HG03342 (cell line): ENCODE measurements around the gene HSPA4.

Source experiments
- ATAC-seq: cut with Tn5 transposase; IDR thresholded peaks from one replicate; pipeline ENCODE4 v1.9.1; 2021; ENCODE audit warnings: mild to moderate bottlenecking, moderate library complexity; ENCODE audit not compliant: unreplicated experiment

Gene HSPA4

GRCh38 chr5:133154274-133155075 is 102.7 kb downstream of the HSPA4 start:
- no peak for ATAC-seq

- no peak for ATAC-seq
These were observed 103.6 kb downstream of the HSPA4 start for GRCh38 chr5:133155326-133155969.
